Endometrium (tissue), 2 donors: Measurements from ENCODE around the gene CS.
"Not testable (repeated sequence)": the region's sequence is repeated elsewhere in the genome, so short reads cannot be mapped to it uniquely, and the experiment has no call there.

Experiments
- FAIRE-seq: peaks from 2 replicates; lab custom pipeline; 2012; peaks lifted over from hg19 to GRCh38; lab: Jason Lieb, UNC
- donor health status: control.
- donor health status: control.

CS gene

DNA sequence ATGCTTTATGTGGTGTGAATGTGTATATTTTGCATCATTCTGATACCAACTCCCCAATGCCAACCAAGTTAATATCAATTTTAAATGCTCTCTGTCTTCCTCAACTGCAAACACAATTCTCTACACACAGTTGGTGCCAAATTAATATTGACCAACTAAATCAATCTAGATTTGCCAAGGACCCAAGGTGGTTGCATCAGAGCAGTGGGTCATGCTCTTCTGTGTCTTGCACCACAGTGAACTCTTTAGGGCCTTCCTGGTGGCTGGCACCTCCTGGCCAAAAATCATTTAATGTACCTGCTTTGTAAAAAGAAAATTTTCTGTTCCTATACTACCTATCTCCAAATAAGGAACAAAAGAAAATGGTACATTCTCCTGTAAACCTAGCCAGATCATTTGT, 19.3 kb downstream of the CS start:
- FAIRE-seq, result no peak

- FAIRE-seq, result no peak
Observed at GRCh38 chr12:56278905-56279304, 21.2 kb downstream of the CS start.

DNA sequence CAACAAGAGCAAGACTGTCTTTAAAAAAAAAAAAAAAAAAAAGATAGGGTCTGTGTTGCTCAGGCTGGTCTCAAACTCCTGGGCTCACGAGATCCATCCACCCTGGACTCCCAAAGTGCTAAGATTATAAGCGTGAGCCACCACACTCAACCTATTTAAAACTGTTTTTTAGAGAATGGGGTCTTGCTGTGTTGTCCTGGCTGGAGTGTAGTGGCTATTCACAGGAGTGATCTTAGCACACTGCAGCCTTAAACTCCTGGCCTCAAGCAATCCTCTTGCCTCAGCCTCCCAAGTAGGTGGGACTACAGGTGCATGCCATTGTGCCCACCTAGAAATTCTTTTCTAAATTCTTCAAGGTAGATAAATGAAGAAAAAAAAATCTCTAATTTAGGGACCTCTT, 25.8 kb downstream of the CS start:
- no peak for FAIRE-seq

DNA sequence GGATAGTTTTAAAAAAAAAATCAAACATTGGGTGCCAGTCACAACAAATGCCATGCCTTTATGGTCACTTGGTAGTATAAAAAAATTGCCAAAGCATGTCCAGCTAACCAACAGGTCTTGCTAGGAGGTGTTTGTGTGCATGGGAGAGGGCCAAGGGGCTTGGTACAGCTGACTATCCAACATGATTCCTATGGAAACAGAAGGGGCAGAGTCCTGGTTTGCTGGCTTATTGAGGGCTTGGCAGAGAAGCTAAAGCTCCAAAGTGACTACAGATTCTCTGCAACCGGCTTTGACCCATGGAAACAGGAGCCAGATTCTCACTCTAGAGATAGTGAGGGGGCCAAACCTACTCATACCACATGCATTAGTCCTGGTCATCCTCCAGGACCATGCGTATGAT, 27.7 kb downstream of the CS start:
- not testable (repeated sequence) for FAIRE-seq

GRCh38 chr12:56271031-56271430, 29.1 kb downstream of the CS start:
- FAIRE-seq, result no peak

- FAIRE-seq, result no peak
Observed at GRCh38 chr12:56267443-56268071, 32.6 kb downstream of the CS start.

DNA sequence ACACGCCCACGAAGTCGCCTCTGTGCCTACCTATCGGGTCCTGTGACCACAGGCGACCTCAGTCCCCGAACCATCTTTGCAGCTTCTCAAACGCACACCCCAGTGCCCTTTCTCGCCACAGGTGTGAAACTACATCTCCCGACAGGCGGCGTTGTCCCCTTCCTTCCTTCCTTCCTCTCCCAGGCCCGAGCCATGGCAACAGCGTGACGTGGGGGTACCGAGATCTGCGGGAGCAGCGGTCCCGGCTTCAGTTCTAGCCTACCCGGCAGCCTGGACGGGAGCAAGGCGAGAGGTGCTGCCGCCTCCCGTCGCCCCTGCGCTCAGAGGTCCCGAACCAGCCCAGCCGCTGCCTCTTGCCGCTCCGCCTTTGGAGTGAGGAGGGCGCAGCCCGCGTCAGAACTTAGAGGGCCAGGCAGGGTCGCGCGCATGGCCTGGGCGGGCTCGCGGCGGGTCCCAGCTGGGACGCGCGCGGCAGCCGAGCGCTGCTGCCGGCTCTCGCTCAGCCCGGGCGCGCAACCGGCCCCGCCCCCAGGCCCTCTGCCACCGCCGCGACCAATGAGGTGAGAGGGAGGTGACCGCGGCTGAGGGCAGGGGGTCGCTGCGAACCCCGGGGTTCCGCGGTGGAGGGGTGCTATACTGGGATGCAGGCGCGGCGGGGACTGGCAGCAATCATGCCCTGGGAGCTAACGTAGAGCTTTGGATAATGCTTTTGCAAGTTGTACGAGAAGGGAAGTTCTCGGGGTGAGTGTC, 33.3 kb downstream of the CS start, which contains the start of gene COQ10A:
COQ10A (plus strand) TSS at position 250 of the 750 bp plus-strand sequence; CDS start at position 427, 177 bp downstream.
- FAIRE-seq, result no peak

DNA sequence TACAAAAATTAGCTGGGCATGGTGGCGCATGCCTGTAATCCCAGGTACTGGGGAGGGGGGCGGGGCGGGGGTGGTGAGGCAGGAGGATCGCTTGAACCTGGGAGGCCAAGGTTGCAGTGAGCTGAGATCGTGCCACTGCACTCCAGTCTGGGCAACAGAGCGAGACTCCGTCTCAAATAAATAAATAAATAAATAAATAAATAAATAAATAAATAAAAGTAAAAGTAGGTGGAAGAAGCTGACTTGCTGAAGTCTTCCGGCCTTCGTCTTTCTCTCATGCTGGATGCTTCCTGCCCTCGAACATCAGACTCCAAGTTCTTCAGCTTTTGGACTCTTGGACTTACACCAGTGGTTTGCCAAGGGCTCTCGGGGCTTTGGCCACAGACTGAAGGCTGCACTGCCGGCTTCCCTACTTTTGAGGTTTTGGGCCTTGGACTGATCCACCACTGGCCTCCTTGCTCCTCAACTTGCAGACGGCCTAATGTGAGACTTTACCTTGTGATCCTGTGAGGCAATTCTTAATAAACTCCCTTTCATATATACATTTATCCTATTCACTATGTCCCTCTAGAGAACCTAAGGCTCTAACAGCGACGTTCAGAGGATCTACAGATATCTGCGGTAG, 34.0 kb downstream of the CS start:
- FAIRE-seq, result not testable (repeated sequence)

- FAIRE-seq, result not testable (repeated sequence)
Observed at GRCh38 chr12:56262955-56263354, 37.2 kb downstream of the CS start.

DNA sequence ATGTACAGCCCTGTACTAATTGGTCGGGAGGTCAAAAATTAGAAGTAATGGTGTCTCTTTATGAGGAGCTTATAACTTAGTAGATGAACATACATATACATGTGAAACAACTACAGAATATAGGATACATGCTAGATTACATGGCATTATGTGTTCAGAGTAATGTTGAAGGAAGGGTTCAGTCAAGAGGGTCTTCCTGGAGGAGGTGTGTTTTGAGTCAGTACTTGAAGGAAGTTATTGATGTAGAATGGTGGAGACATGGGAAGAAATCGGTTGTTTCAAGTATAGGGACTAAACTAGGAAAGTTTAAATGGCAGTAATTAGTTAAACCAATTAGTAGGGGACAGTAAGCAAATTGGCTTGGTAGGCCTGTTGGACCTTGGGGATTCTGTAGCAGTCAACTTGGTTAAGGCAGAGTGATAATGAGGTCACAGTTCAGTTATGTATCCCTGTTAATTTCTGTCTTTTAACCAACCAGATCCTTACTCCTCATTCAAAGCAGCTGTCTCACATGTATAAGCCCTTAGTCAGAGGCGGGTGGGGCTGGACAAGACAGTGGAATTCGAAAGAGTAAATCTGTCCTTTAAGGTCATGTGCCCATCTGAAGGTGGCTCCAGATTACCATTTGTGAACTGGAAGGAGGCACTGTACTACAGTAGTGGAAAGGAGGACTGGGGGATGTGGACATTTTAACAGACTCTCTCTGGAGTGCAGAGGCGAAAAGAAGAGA, 38.5 kb downstream of the CS start:
- FAIRE-seq, result no peak

- no peak for FAIRE-seq
Observed at GRCh38 chr12:56260921-56261320, 39.2 kb downstream of the CS start.

DNA sequence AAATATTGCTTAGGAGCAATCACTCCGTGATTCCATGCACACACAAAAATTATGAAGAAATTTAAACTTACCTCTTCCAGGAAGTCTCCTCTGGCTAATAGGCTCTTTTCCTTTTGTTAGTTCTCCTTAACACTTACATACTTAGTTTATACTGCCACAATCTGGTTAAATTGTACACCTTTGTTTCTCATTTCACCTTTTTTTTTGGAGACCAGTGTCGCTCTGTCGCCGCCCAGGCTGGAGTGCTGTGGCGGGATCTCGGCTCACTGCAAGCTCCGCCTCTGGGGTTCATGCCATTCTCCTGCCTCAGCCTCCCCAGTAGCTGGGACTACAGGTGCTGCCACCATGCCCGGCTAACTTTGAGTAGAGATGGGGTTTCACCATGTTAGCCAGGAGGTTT, 39.8 kb downstream of the CS start:
- FAIRE-seq, result no peak

DNA sequence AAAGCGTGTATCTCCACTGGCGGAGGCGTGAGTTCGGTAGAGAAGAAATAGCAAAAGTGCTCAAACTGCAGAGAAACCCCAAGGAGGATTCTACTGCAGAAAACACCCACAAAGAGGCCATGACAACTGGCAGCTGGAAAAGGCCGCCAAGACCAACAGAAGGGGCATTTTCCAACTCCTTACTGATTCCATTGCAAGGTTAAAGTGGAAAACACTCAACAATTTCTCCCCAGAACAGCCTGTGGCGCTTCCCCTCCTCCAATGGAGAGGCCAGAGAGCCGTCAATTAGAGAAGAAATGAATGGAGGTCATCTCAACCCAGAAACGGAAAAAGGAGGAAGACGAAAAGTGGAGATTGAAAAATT, 41.3 kb downstream of the CS start:
- FAIRE-seq, result no peak

- no peak for FAIRE-seq
Observed at GRCh38 chr12:56258068-56258819, 41.9 kb downstream of the CS start, which contains the start of gene ANKRD52. TSS of gene ANKRD52 (minus strand) at chr12:56258384. CDS start at chr12:56258269, 115 bp downstream.

DNA sequence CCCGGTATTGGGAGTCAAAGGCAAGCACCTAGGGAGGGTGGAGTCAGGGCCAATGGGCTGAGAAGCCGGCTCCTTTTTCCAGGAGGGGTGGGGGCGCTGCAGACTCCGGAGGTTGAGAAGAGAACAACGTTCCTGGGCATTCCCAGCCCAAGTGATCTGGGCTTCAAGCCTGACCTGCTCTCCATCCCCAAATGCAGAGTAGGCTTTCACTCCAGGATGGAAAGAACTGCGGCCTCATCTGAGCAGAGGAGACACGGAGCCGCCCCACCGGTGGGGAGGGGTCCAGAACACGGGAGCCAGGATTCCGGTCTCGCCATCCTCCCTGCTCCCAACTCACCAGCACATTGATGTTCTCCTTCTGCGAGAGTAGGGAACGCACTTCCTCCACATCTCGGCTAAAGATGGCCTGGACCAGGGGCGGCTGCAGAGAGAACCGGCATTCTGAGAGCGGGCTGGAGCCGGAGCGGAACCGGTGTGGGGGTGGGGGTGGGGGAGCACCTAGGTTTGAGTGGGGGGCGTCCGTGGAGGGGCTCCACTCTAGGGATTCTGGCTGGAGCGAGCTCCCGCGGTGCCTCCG, 42.6 kb downstream of the CS start:
- no peak for FAIRE-seq

DNA sequence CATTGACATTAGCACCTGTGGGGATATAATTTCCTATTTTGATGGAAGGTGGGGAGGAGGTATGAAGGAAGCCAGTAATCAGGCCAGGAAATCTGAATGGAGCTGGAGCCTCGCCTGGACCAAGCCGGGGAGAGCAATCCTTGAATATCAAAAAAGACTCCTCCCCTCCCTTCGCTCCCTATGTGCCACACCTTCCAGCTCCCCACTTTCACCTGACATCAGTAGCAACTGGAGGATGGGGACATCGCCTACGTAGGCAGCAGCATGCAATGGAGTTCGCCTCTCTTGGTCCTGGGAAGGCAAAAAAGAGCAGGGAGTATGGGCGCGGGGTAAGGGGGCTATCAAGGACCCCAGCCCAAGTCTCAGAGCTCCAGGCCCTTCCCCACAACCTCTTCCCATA, 43.1 kb downstream of the CS start:
- FAIRE-seq, result no peak

GRCh38 chr12:56256326-56256960, 43.7 kb downstream of the CS start:
- no peak for FAIRE-seq

DNA sequence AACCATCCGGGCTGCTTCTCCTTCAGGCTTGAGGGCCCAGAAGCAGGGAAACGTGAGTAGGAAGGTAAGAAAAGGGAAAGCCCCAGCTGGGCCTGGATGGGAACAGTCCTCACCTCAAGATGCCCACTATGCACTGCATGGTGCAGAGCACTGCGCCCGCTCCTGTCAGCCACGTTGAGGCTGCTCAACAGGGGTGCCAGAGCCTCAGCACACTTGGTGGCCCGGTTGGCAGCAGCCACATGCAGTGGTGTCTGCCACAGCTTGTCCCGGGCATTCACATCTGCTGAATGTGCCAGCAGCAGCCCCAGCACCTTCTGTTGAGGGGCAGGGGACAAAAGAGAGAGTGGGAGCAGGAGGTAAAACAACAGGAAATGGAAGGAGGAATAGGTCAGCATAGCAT, 44.5 kb downstream of the CS start:
- FAIRE-seq, result no peak

- no peak for FAIRE-seq
Observed at GRCh38 chr12:56253091-56253490, 47.0 kb downstream of the CS start.

- FAIRE-seq, result no peak
Observed at GRCh38 chr12:56252649-56253048, 47.5 kb downstream of the CS start.

GRCh38 chr12:56248711-56249110, 51.4 kb downstream of the CS start:
- FAIRE-seq, result no peak
